IMR-90 (cell line): Measurements from ENCODE around the gene FRY. TPM values are rescaled to one million over a fixed set of nuclear protein-coding genes. Genes with fewer than 3 reads are reported as not detected.

Source experiments
- ATAC-seq: fragments of 200-7000 bp; cut with Tn5 transposase; 2 replicates; pipeline ENCODE4 v1.9.1; 2020; ENCODE audit warnings: low read depth, mild to moderate bottlenecking, moderate library complexity
- BruUV-seq: library from RNA; stranded (reverse); fragments of 400-500 nt; replicated peaks from 2 replicates; lab custom pipeline; 2021; lab: Mats Ljungman, UMichigan
- CTCF ChIA-PET: fragments of 300-600 bp; formaldehyde crosslinking; extraction: SDS; loops from one replicate; lab custom pipeline; 2021; ENCODE audit warnings: antibody characterized with exemption; lab: Yijun Ruan, JAX
- POLR2A ChIA-PET: fragments of 300-600 bp; sonication (Branson Sonifier 250); formaldehyde crosslinking; loops from one replicate; lab custom pipeline; 2022; ENCODE audit warnings: antibody characterized with exemption; ENCODE audit not compliant: unreplicated experiment; lab: Charles Lee
- DNase-seq: peaks from one replicate; pipeline ENCODE4 v3.0.0; 2013
- H2AFZ ChIP-seq: replicated peaks from 2 replicates; pipeline ENCODE3; 2013; ENCODE audit warnings: low read length, mild to moderate bottlenecking; ENCODE audit not compliant: poor library complexity
- H2AK5ac ChIP-seq: 2 replicates; pipeline ENCODE4 v1.6.1; 2013; ENCODE audit warnings: low read depth, low read length, inconsistent platforms
- H2AK9ac ChIP-seq: replicated peaks from 2 replicates; pipeline ENCODE3; 2013; ENCODE audit warnings: mild to moderate bottlenecking, low read depth, low read length, moderate library complexity; ENCODE audit not compliant: poor library complexity
- H2BK120ac ChIP-seq: 2 replicates; pipeline ENCODE4 v1.6.1; 2013; ENCODE audit warnings: low read depth, low read length, inconsistent platforms
- H2BK15ac ChIP-seq: 3 replicates; pipeline ENCODE4 v1.6.1; 2013; ENCODE audit warnings: low read depth, low read length, inconsistent platforms
- H2BK20ac ChIP-seq: 2 replicates; pipeline ENCODE4 v1.6.1; 2013; ENCODE audit warnings: low read depth, mild to moderate bottlenecking, inconsistent platforms, low read length, moderate library complexity
- H2BK5ac ChIP-seq: 2 replicates; pipeline ENCODE4 v1.6.1; 2013; ENCODE audit warnings: mild to moderate bottlenecking, low read depth, low read length, inconsistent platforms; ENCODE audit not compliant: poor library complexity, severe bottlenecking
- H3K14ac ChIP-seq: replicated peaks from 2 replicates; pipeline ENCODE4 v1.6.1; 2013; ENCODE audit warnings: low read depth, low read length, inconsistent platforms
- H3K18ac ChIP-seq: 2 replicates; pipeline ENCODE4 v1.6.1; 2013; ENCODE audit warnings: low read depth, low read length, control low read depth
- H3K23ac ChIP-seq: 2 replicates; pipeline ENCODE4 v1.6.1; 2013; ENCODE audit warnings: low read depth, low read length, inconsistent platforms
- H3K27ac ChIP-seq: 2 replicates; pipeline ENCODE4 v1.5.1; 2013; ENCODE audit warnings: mild to moderate bottlenecking, control low read depth, low read length; ENCODE audit not compliant: insufficient read depth
- H3K27me3 ChIP-seq: 2 replicates; pipeline ENCODE4 v1.6.1; 2013; ENCODE audit warnings: low read length; ENCODE audit not compliant: control insufficient read depth, insufficient read depth
- H3K36me3 ChIP-seq: 2 replicates; pipeline ENCODE4 v1.6.1; 2013; ENCODE audit warnings: low read length, mixed read lengths; ENCODE audit not compliant: control insufficient read depth, insufficient read depth
- H3K4ac ChIP-seq: 2 replicates; pipeline ENCODE4 v1.6.1; 2013; ENCODE audit warnings: low read depth, low read length, inconsistent platforms
- H3K4me1 ChIP-seq: 2 replicates; pipeline ENCODE4 v1.6.1; 2013; ENCODE audit warnings: low read length, mixed read lengths; ENCODE audit not compliant: control insufficient read depth, insufficient read depth
- H3K4me2 ChIP-seq: 2 replicates; pipeline ENCODE4 v1.6.1; 2013; ENCODE audit warnings: low read depth, mild to moderate bottlenecking, control low read depth, low read length, moderate library complexity
- H3K4me3 ChIP-seq: 2 replicates; pipeline ENCODE4 v1.5.1; 2013; ENCODE audit warnings: low read depth, mild to moderate bottlenecking, control low read depth, low read length, moderate library complexity; ENCODE audit not compliant: insufficient read depth
- H3K56ac ChIP-seq: 2 replicates; pipeline ENCODE4 v1.6.1; 2013; ENCODE audit warnings: low read length, inconsistent platforms; ENCODE audit not compliant: insufficient read depth; ENCODE audit errors: extremely low read depth
- H3K79me1 ChIP-seq, 2 experiments: 2 replicates each; pipeline ENCODE4 v1.6.1; 2013; ENCODE audit warnings: low read length in 2 of 2, inconsistent platforms in 1 of 2, low read depth in 1 of 2
- H3K9ac ChIP-seq: 2 replicates; pipeline ENCODE4 v1.6.1; 2013; ENCODE audit warnings: low read depth, low read length, control low read depth
- H3K9me1 ChIP-seq: 2 replicates; pipeline ENCODE4 v1.6.1; 2013; ENCODE audit warnings: low read length, inconsistent platforms; ENCODE audit not compliant: insufficient read depth
- H3K9me3 ChIP-seq: 2 replicates; pipeline ENCODE4 v1.6.1; 2013; ENCODE audit warnings: low read length; ENCODE audit not compliant: control insufficient read depth, insufficient read depth
- H4K20me1 ChIP-seq: 2 replicates; pipeline ENCODE4 v1.6.1; 2013; ENCODE audit warnings: low read length, inconsistent platforms; ENCODE audit not compliant: insufficient read depth
- H4K5ac ChIP-seq: 2 replicates; pipeline ENCODE4 v1.6.1; 2013; ENCODE audit warnings: mild to moderate bottlenecking, low read depth, low read length, control low read depth
- H4K8ac ChIP-seq, 2 experiments: 2 replicates each; pipeline ENCODE4 v1.6.1; 2013; ENCODE audit warnings: low read depth in 2 of 2, low read length in 2 of 2, control low read depth in 1 of 2, inconsistent platforms in 1 of 2
- H4K91ac ChIP-seq: 2 replicates; pipeline ENCODE4 v1.6.1; 2013; ENCODE audit warnings: low read depth, low read length, inconsistent platforms; ENCODE audit not compliant: insufficient read depth
- FOS ChIP-seq: fragments of 150-350 bp; IDR thresholded peaks from 2 replicates; pipeline ENCODE4 v1.6.1; 2016; ENCODE audit warnings: low read depth, low read length
- MAFK ChIP-seq: IDR thresholded peaks from 2 replicates; pipeline ENCODE4 v1.6.1; 2012; ENCODE audit warnings: low read depth, low read length, improper control_type of control experiment
- MAZ ChIP-seq: IDR thresholded peaks from 2 replicates; pipeline ENCODE4 v1.6.1; 2012; ENCODE audit warnings: low read depth, mild to moderate bottlenecking, low read length, improper control_type of control experiment, moderate library complexity, borderline replicate concordance
- MXI1 ChIP-seq: IDR thresholded peaks from 2 replicates; pipeline ENCODE4 v1.6.1; 2012; ENCODE audit warnings: low read depth, mild to moderate bottlenecking, low read length, moderate library complexity, borderline replicate concordance
- POLR2A ChIP-seq: IDR thresholded peaks from 2 replicates; pipeline ENCODE4 v1.6.1; 2012; ENCODE audit warnings: mild to moderate bottlenecking, low read depth, low read length
- RFX5 ChIP-seq: IDR thresholded peaks from 2 replicates; pipeline ENCODE4 v1.8.0; 2012; ENCODE audit warnings: low read depth, mild to moderate bottlenecking, low read length, moderate library complexity
- WGBS, 2 experiments: methylation state at CpG; one replicate each; pipeline versions ENCODE4 v1.1.5 to v1.1.7; 2013; ENCODE audit warnings: missing lambda C conversion rate in 2 of 2; ENCODE audit not compliant: insufficient read length in 1 of 2; ENCODE audit errors: extremely low coverage in 2 of 2; 5-methylcytosine and 5-hydroxymethylcytosine counted together
- dilution Hi-C: fragments of 300-500 bp; cut with HindIII; formaldehyde crosslinking; loops from one replicate; pipeline ENCODE4 v1.14.3; 2018; ENCODE audit warnings: low sequenced_read_pairs; ENCODE audit not compliant: unreplicated experiment
- in situ Hi-C: fragments of 300-500 bp; cut with MboI; formaldehyde crosslinking; loops from 3 replicates; pipeline ENCODE4 v1.14.3; 2019; ENCODE audit warnings: low sequenced_read_pairs, inconsistent platforms, mixed read lengths
- intact Hi-C: fragments of 100-400 bp; cut with micrococcal nuclease; formaldehyde crosslinking; loops from 2 replicates; pipeline ENCODE4 v1.10.0; 2022
- polyA plus RNA-seq, 3 experiments: library from polyadenylated mRNA; depleted of rRNA; stranded (reverse); fragments of >200 nt; gene quantifications; 2 replicates each; pipeline ENCODE4 v1.2.3, GENCODE V29; 2012; ENCODE audit warnings: low replicate concordance in 1 of 3
- total RNA-seq: library from RNA; depleted of rRNA; stranded (reverse); fragments of >200 nt; gene quantifications from 2 replicates; pipeline ENCODE4 v1.2.3, GENCODE V29; 2012

The FRY gene
- total and polyA plus RNA-seq, 2 of the 4 experiments (the other 2 are of a cell fraction), result 3.0 to 4.8 TPM

- Histone ChIP-seq H3K14ac (peak overlapping the region; percentile 54; the same call in 1 of the 2 replicates), H3K4me3 (no peak overlapping the region), H2BK15ac (no peak overlapping the region), H3K36me3 (peaks cover 5% of the 10 kb centered on the region; the same call in 1 of the 2 replicates), H4K20me1 (no peaks in the 10 kb centered on the region), H3K18ac (peak overlapping the region; percentile 22; the same call in 1 of the 2 replicates), H3K4ac (peak overlapping the region; percentile 57), H4K8ac (peak overlapping the region in 1 of 2 experiments; percentile 63; a peak in 1 of 4 replicates), H2AK9ac (no peak overlapping the region), H4K91ac (peak overlapping the region; percentile 25; the same call in 1 of the 2 replicates), H3K27ac (peak overlapping the region; percentile 48; the same call in 1 of the 2 replicates), H2BK5ac (peak overlapping the region; percentile 50), H2AK5ac (no peak overlapping the region), H2BK120ac (peak overlapping the region; percentile 38; the same call in 1 of the 2 replicates), H3K56ac (peak overlapping the region; percentile 53; the same call in 1 of the 2 replicates), H2AFZ (peak overlapping the region; percentile 73), H3K9me3 (no peaks in the 10 kb centered on the region), H3K9me1 (peaks cover 8% of the 10 kb centered on the region), H3K9ac (no peak overlapping the region), H2BK20ac (peak overlapping the region; percentile 59), H3K23ac (peak overlapping the region; percentile 69; the same call in 1 of the 2 replicates), H3K27me3 (no peaks in the 10 kb centered on the region), H3K79me1 (no peaks in the 10 kb centered on the region), H3K4me1 (peaks cover 13% of the 10 kb centered on the region), H3K4me2 (peak overlapping the region; percentile 44; the same call in 1 of the 2 replicates), H4K5ac (no peak overlapping the region)
- dilution Hi-C loops, result no loop called here
- peak; percentile 26; the same call in 1 of the 2 replicates for TF ChIP-seq FOS
- TF ChIP-seq MAFK, result no peak
- no peak for TF ChIP-seq MAZ
- TF ChIP-seq POLR2A, result no peak
- peak; percentile 54; the same call in 1 of the 2 replicates for TF ChIP-seq MXI1
- no peak for TF ChIP-seq RFX5
- ChIA-PET POLR2A (no interaction called here), CTCF (no interaction called here)
- BruUV-seq, result no TSS peak
- 0% methylated on average over 1 of the region's 9 CpGs; no CpG with 5 or more reads in 1 of the 2 experiments for WGBS, 2 experiments
- DNase-seq (peak; percentile 92), ATAC-seq (peak; percentile 78)
- intact Hi-C loops, result loop anchor here (5.0 kb wide), 1 partner anchor 51 kb away; no protein-coding TSS in a partner anchor
- in situ Hi-C loops, result no loop called here
These were observed 230.0 kb downstream of the FRY start for GRCh38 chr13:32261567-32261966.
